ENCODE results near the gene GLIS1. TPM values are rescaled to one million over a fixed set of nuclear protein-coding genes. Genes with fewer than 3 reads are reported as not detected.

Gene GLIS1
- total RNA-seq, 1 experiment from 2014 or later, result 0.39 TPM

DNA sequence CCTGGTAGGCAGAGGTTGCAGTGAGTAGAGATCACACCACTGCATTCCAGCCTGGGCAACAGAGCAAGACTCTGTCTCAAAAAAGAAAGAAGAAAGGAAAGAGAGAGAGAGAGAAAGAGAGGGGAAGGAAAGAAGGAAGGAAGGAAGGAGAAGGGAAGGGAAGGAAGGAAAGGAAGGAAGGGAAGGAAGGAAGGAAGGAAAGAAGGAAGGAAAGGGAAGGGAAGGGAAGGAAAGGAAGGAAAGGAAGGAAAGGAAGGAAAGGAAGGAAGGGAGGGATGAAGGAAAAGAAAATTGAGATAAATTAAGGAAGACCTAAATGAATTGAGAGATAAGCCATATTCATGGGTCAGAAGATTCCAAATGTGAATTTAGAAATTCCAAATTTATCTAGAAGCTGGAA lies 92.2 kb downstream of the GLIS1 start (continued):
- TF ChIP-seq, protein P1, sequence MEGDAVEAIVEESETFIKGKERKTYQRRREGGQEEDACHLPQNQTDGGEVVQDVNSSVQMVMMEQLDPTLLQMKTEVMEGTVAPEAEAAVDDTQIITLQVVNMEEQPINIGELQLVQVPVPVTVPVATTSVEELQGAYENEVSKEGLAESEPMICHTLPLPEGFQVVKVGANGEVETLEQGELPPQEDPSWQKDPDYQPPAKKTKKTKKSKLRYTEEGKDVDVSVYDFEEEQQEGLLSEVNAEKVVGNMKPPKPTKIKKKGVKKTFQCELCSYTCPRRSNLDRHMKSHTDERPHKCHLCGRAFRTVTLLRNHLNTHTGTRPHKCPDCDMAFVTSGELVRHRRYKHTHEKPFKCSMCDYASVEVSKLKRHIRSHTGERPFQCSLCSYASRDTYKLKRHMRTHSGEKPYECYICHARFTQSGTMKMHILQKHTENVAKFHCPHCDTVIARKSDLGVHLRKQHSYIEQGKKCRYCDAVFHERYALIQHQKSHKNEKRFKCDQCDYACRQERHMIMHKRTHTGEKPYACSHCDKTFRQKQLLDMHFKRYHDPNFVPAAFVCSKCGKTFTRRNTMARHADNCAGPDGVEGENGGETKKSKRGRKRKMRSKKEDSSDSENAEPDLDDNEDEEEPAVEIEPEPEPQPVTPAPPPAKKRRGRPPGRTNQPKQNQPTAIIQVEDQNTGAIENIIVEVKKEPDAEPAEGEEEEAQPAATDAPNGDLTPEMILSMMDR (IDR thresholded peaks at IDR 0.05 in 2 of 3, conservative IDR thresholded peaks at IDR 0.05 in 1 of 3; ENCODE audit: borderline replicate concordance in 1 of 3, insufficient read depth in 1 of 3, low read depth in 2 of 3, low read length in 2 of 3), result no peak
- no peak for TF ChIP-seq JUND (IDR thresholded peaks at IDR 0.05)

DNA sequence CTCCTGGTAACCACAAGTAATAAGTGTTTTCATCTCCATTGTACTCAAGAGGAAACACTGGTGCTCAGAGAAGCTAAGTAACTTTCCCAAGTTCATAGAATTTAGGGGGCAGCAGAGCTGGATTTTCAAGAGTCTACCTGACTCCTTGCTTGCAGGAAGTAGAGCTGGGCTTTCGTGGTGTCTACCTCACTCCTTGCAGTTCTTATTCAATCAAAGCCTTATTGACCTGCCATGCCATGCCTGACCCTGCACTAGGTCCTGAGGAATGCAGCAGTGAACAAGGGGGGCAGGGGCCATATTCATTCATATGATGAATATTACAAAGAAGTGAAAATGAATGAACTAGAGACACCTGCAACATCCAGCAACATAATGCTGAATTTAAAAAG lies 93.3 kb downstream of the GLIS1 start:
- Histone ChIP-seq H3K4me3 (replicated peaks in 1 of 2; ENCODE audit: low read depth in 1 of 2, low read length in 2 of 2) (no peak overlapping the region), H3K9me3 (ENCODE audit: control insufficient read depth in 1 of 2, insufficient read depth in 1 of 2, low read depth in 1 of 2, low read length in 2 of 2) (no peaks in the 10 kb centered on the region), H3K27me3 (ENCODE audit: insufficient read depth, low read length) (peaks cover 32% of the 10 kb centered on the region), H2AFZ (ENCODE audit: low read depth, low read length, poor library complexity, severe bottlenecking) (no peak overlapping the region), H3K27ac (ENCODE audit: low read depth, low read length) (no peak overlapping the region), H3K9ac (ENCODE audit: low read length) (no peak overlapping the region), H3K36me3 (ENCODE audit: control insufficient read depth in 1 of 2, insufficient read depth in 2 of 2, low read length in 2 of 2) (no peaks in the 10 kb centered on the region), H3K4me1 (ENCODE audit: control insufficient read depth in 1 of 2, insufficient read depth in 2 of 2, low read length in 2 of 2) (peaks cover 0 to 4% of the 10 kb centered on the region in 2 experiments; a peak in 1 of 4 replicates), H3K9me2 (ENCODE audit: insufficient read depth) (no peaks in the 10 kb centered on the region), H3K79me2 (ENCODE audit: insufficient read depth, low read length) (no peaks in the 10 kb centered on the region), H3K4me2 (ENCODE audit: low read length) (no peak overlapping the region), H4K20me1 (ENCODE audit: insufficient read depth) (no peaks in the 10 kb centered on the region)
- ChIA-PET POLR2A (no interaction called here), CTCF (no interaction called here), RAD21 (ENCODE audit: low non-redundant PET in 1 of 2, low total read pairs in 2 of 2, uncharacterized antibody in 2 of 2, unreplicated experiment in 2 of 2) (no interaction called here)
- BruUV-seq (replicated peaks), result no TSS peak
- no peak for DNase-seq (ENCODE audit: low read depth, low spot score)
- TF ChIP-seq YY1 (IDR thresholded peaks at IDR 0.05; ENCODE audit: extremely low read depth, insufficient replicate concordance, low read depth, low read length) (no peak), FOSL1 (IDR thresholded peaks at IDR 0.05; ENCODE audit: low read depth) (no peak), EZH2phosphoT487 (IDR thresholded peaks at IDR 0.05; ENCODE audit: borderline replicate concordance) (no peak), POLR2AphosphoS5 (IDR thresholded peaks at IDR 0.05; ENCODE audit: low read depth, low read length) (no peak), SRF (IDR thresholded peaks at IDR 0.05; ENCODE audit: low read depth) (no peak), EZH2 (IDR thresholded peaks at IDR 0.05) (no peak), ZFX (IDR thresholded peaks at IDR 0.05) (no peak), CEBPB (IDR thresholded peaks at IDR 0.05; ENCODE audit: low read depth) (no peak), TCF7L2 (IDR thresholded peaks at IDR 0.05; ENCODE audit: borderline replicate concordance, extremely low read depth, insufficient read depth, insufficient read length) (no peak)
- TF ChIP-seq, protein P2, sequence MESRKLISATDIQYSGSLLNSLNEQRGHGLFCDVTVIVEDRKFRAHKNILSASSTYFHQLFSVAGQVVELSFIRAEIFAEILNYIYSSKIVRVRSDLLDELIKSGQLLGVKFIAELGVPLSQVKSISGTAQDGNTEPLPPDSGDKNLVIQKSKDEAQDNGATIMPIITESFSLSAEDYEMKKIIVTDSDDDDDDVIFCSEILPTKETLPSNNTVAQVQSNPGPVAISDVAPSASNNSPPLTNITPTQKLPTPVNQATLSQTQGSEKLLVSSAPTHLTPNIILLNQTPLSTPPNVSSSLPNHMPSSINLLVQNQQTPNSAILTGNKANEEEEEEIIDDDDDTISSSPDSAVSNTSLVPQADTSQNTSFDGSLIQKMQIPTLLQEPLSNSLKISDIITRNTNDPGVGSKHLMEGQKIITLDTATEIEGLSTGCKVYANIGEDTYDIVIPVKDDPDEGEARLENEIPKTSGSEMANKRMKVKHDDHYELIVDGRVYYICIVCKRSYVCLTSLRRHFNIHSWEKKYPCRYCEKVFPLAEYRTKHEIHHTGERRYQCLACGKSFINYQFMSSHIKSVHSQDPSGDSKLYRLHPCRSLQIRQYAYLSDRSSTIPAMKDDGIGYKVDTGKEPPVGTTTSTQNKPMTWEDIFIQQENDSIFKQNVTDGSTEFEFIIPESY (IDR thresholded peaks at IDR 0.05; ENCODE audit: extremely low read depth, insufficient replicate concordance, low read length), result no peak
- ATAC-seq, result no peak
- intact Hi-C loops (cut with micrococcal nuclease), result no loop called here
